C4-2B (cell line): ENCODE measurements around the gene PTS.

ENCODE experiments used
- ZFX ChIP-seq: fragments of 450-650 bp; IDR thresholded peaks from 2 replicates; pipeline ENCODE4 v1.6.1; 2017
- TF ChIP-seq, protein P1 (sequence below): fragments of 450-650 bp; conservative IDR thresholded peaks from 2 replicates; pipeline ENCODE4 v1.5.1; 2017; ENCODE audit warnings: mild to moderate bottlenecking

DNA sequence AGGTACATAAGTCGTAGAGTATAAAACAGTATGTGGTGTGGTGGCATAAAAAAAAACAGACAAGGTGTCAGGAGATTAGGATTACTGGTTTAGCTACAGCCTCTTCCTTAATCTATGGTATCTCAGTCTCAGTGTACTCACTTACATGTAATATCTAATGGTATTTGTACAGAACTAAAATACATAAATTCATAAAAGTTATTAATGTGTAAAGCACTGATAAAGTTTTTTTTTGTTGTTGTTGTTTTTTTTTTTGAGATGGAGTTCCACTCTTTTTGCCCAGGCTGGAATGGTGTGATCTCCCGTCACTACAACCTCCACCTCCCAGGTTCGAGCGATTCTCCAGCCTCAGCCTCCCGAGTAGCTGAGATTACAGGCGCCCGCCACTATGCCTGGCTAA lies 2.9 kb downstream of the PTS start:
- TF ChIP-seq, protein P1, sequence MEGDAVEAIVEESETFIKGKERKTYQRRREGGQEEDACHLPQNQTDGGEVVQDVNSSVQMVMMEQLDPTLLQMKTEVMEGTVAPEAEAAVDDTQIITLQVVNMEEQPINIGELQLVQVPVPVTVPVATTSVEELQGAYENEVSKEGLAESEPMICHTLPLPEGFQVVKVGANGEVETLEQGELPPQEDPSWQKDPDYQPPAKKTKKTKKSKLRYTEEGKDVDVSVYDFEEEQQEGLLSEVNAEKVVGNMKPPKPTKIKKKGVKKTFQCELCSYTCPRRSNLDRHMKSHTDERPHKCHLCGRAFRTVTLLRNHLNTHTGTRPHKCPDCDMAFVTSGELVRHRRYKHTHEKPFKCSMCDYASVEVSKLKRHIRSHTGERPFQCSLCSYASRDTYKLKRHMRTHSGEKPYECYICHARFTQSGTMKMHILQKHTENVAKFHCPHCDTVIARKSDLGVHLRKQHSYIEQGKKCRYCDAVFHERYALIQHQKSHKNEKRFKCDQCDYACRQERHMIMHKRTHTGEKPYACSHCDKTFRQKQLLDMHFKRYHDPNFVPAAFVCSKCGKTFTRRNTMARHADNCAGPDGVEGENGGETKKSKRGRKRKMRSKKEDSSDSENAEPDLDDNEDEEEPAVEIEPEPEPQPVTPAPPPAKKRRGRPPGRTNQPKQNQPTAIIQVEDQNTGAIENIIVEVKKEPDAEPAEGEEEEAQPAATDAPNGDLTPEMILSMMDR: no peak
- TF ChIP-seq ZFX: no peak
